CD4-positive, alpha-beta T cell (primary cell): ENCODE data around the gene FBXW11. TPM values are rescaled to one million over a fixed set of nuclear protein-coding genes. Genes with fewer than 3 reads are reported as not detected.

Experiments used
- ATAC-seq: fragments of 200-7000 bp; cut with Tn5 transposase; one replicate; pipeline ENCODE4 v1.10.0; 2022; ENCODE audit warnings: mild to moderate bottlenecking; ENCODE audit not compliant: poor library complexity
- CTCF ChIA-PET: fragments of 350-600 bp; sonication (Branson Sonifier 250); formaldehyde crosslinking; loops from one replicate; lab custom pipeline; 2021; ENCODE audit warnings: antibody characterized with exemption, inconsistent platforms; lab: Charles Lee
- POLR2A ChIA-PET: fragments of 350-600 bp; sonication (Branson Sonifier 250); formaldehyde crosslinking; loops from one replicate; lab custom pipeline; 2021; ENCODE audit warnings: antibody characterized with exemption, inconsistent platforms; lab: Charles Lee
- DNase-seq, 14 experiments: peaks; one replicate each; pipeline ENCODE4 v3.0.0-alpha.2; 2013 to 2020; ENCODE audit warnings: mixed read lengths in 2 of 14
- H3K27ac ChIP-seq, 2 donors: one replicate each; pipeline versions ENCODE4 v1.5.1 to v1.7.0; 2013; ENCODE audit warnings: low read length in 2 of 2, low read depth in 1 of 2, mild to moderate bottlenecking in 1 of 2
- H3K27me3 ChIP-seq, 2 experiments: 1 replicate in 1 of 2; 2 replicates in 1 of 2; pipeline versions ENCODE4 v1.6.1 to v1.7.0; 2013; ENCODE audit warnings: low read length in 2 of 2, control low read depth in 1 of 2, mild to moderate bottlenecking in 1 of 2, moderate library complexity in 1 of 2; ENCODE audit not compliant: insufficient read depth in 2 of 2, control insufficient read depth in 1 of 2
- H3K36me3 ChIP-seq: one replicate; pipeline ENCODE4 v1.6.1; 2013; ENCODE audit warnings: low read length, control low read depth; ENCODE audit not compliant: insufficient read depth
- H3K4me1 ChIP-seq: one replicate; pipeline ENCODE4 v1.6.1; 2013; ENCODE audit warnings: low read length, control low read depth; ENCODE audit not compliant: insufficient read depth
- H3K4me3 ChIP-seq: one replicate; pipeline ENCODE4 v1.5.1; 2013; ENCODE audit warnings: mild to moderate bottlenecking, low read length, moderate library complexity
- H3K9me3 ChIP-seq, 2 experiments: 1 replicate in 1 of 2; 2 replicates in 1 of 2; pipeline versions ENCODE4 v1.6.1 to v1.7.0; 2013; ENCODE audit warnings: low read length in 2 of 2, mild to moderate bottlenecking in 2 of 2, control low read depth in 1 of 2, moderate library complexity in 1 of 2; ENCODE audit not compliant: control insufficient read depth in 1 of 2, insufficient read depth in 1 of 2
- H3K27ac Mint-ChIP-seq: one replicate; pipeline ENCODE4 v1.8.0; 2020; ENCODE audit warnings: mixed read lengths
- H3K27me3 Mint-ChIP-seq: one replicate; pipeline ENCODE4 v1.8.0; 2021; ENCODE audit warnings: mixed read lengths
- H3K36me3 Mint-ChIP-seq: one replicate; pipeline ENCODE4 v1.8.0; 2021; ENCODE audit warnings: low read depth, mixed read lengths
- H3K4me1 Mint-ChIP-seq: one replicate; pipeline ENCODE4 v1.8.0; 2021; ENCODE audit warnings: low read depth, mixed read lengths
- H3K4me3 Mint-ChIP-seq: one replicate; pipeline ENCODE4 v1.8.0; 2020; ENCODE audit warnings: mild to moderate bottlenecking, mixed read lengths
- H3K9me3 Mint-ChIP-seq: one replicate; pipeline ENCODE4 v1.8.0; 2020; ENCODE audit warnings: mixed read lengths
- intact Hi-C, 2 experiments: fragments of 100-400 bp; cut with DNase I in 1 of 2; cut with micrococcal nuclease in 1 of 2; formaldehyde crosslinking; loops; one replicate each; pipeline versions ENCODE4 v1.15.1 to v1.9.0; 2023 to 2025; cut with DNase I, micrococcal nuclease
- total RNA-seq, 174 experiments: library from RNA in 2 of 174; stranded (reverse) in 2 of 174; gene quantifications; one replicate each; pipeline ENCODE4 v1.2.3 and lab custom pipeline; 2021 to 2026
- TF ChIP-seq, protein P1 (sequence below): fragments of 200-600 bp; IDR thresholded peaks from one replicate; pipeline ENCODE4 v1.8.0; 2022; ENCODE audit warnings: antibody characterized with exemption, mild to moderate bottlenecking

Gene FBXW11
- total RNA-seq, 2 experiments from 2014 or later = 20.9 to 24.0 TPM

DNA sequence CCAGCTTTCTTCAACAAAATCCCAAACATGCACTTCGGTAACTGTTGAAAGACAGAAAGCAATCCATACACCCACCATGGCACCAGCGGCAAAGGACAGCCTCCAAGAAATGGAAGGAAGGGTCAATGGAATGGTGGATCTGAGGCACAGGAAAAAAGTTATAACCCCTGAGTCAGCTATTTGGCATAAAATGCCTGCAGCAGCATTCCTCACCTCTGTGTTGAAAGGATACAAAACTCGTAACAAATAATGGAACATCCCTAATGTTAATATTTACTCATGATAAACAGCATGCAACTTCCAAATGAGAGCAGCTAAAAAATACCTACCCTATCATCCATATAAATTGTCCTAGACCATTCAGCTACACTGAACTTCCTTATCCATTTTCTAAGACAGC, 9.4 kb downstream of the FBXW11 start:
- Histone ChIP-seq H3K4me1 (peaks cover 4% of the 10 kb centered on the region), H3K9me3 (no peaks in the 10 kb centered on the region), H3K27me3 (no peaks in the 10 kb centered on the region), H3K4me3 (no peak overlapping the region), H3K36me3 (peaks cover 27% of the 10 kb centered on the region), H3K27ac (no peak overlapping the region)
- POLR2A ChIA-PET = interaction anchor here (1.5 to 3.2 kb wide), 2 partner anchors 9 to 12 kb away, joined by 5 to 25 read pairs; partner anchors contain the start of gene FBXW11
- CTCF ChIA-PET = no interaction called here
- Mint-ChIP-seq H3K27ac (no peak overlapping the region), H3K4me1 (peaks cover 79% of the 10 kb centered on the region), H3K36me3 (peaks cover 44% of the 10 kb centered on the region), H3K4me3 (no peak overlapping the region), H3K9me3 (no peaks in the 10 kb centered on the region), H3K27me3 (no peaks in the 10 kb centered on the region)
- TF ChIP-seq, protein P1, sequence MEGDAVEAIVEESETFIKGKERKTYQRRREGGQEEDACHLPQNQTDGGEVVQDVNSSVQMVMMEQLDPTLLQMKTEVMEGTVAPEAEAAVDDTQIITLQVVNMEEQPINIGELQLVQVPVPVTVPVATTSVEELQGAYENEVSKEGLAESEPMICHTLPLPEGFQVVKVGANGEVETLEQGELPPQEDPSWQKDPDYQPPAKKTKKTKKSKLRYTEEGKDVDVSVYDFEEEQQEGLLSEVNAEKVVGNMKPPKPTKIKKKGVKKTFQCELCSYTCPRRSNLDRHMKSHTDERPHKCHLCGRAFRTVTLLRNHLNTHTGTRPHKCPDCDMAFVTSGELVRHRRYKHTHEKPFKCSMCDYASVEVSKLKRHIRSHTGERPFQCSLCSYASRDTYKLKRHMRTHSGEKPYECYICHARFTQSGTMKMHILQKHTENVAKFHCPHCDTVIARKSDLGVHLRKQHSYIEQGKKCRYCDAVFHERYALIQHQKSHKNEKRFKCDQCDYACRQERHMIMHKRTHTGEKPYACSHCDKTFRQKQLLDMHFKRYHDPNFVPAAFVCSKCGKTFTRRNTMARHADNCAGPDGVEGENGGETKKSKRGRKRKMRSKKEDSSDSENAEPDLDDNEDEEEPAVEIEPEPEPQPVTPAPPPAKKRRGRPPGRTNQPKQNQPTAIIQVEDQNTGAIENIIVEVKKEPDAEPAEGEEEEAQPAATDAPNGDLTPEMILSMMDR = no peak
- ATAC-seq = no peak
- intact Hi-C loops = no loop called here
- DNase-seq = no peak

GRCh38 chr5:171992813-171993212, 13.6 kb downstream of the FBXW11 start:
- TF ChIP-seq, protein P1 = no peak
- no peak for ATAC-seq
- no peaks in the 10 kb centered on the region for H3K27me3 Mint-ChIP-seq
- DNase-seq = no peak
- Histone ChIP-seq H3K9me3 (no peaks in the 10 kb centered on the region), H3K27ac (no peak overlapping the region), H3K4me3 (no peak overlapping the region), H3K4me1 (no peaks in the 10 kb centered on the region), H3K36me3 (peaks cover 34% of the 10 kb centered on the region), H3K27me3 (no peaks in the 10 kb centered on the region)
- no peaks in the 10 kb centered on the region for H3K9me3 Mint-ChIP-seq
- peaks cover 71% of the 10 kb centered on the region for H3K4me1 Mint-ChIP-seq
- H3K4me3 Mint-ChIP-seq = no peak overlapping the region
- ChIA-PET CTCF (no interaction called here), POLR2A (no interaction called here)
- H3K36me3 Mint-ChIP-seq = peaks cover 71% of the 10 kb centered on the region
- no peak overlapping the region for H3K27ac Mint-ChIP-seq
- intact Hi-C loops = no loop called here

- H3K27ac Mint-ChIP-seq = no peak overlapping the region
- ATAC-seq = no peak
- TF ChIP-seq, protein P1 = no peak
- no peak overlapping the region for H3K27ac ChIP-seq
- ChIA-PET POLR2A (no interaction called here), CTCF (no interaction called here)
- H3K4me1 ChIP-seq = no peaks in the 10 kb centered on the region
- H3K4me3 Mint-ChIP-seq = no peak overlapping the region
- H3K9me3 Mint-ChIP-seq = no peaks in the 10 kb centered on the region
- peaks cover 36% of the 10 kb centered on the region for H3K36me3 ChIP-seq
- H3K4me3 ChIP-seq = no peak overlapping the region
- no peaks in the 10 kb centered on the region for H3K27me3 Mint-ChIP-seq
- peaks cover 67% of the 10 kb centered on the region for H3K4me1 Mint-ChIP-seq
- peaks cover 73% of the 10 kb centered on the region for H3K36me3 Mint-ChIP-seq
- H3K9me3 ChIP-seq = no peaks in the 10 kb centered on the region
- H3K27me3 ChIP-seq = no peaks in the 10 kb centered on the region
- intact Hi-C loops = no loop called here
- no peak for DNase-seq
These were observed 14.1 kb downstream of the FBXW11 start for GRCh38 chr5:171992305-171992704.
